GM18526 (cell line): Measurements from ENCODE around the gene MYBPH.

Experiments
- POLR2A ChIP-seq: IDR thresholded peaks from 3 replicates; pipeline ENCODE4 v1.6.1; 2011; ENCODE audit not compliant: insufficient read length; ENCODE audit errors: extremely low read depth

The MYBPH gene

GRCh38 chr1:203206129-203206687, 30.6 kb upstream of the MYBPH start:
- TF ChIP-seq POLR2A: no peak

- TF ChIP-seq POLR2A: no peak
These were observed 29.1 kb upstream of the MYBPH start for GRCh38 chr1:203204756-203205155.

- TF ChIP-seq POLR2A: no peak
These were observed 27.0 kb upstream of the MYBPH start for GRCh38 chr1:203202431-203203245.

GRCh38 chr1:203201516-203202205, 26.0 kb upstream of the MYBPH start:
- TF ChIP-seq POLR2A: no peak

GRCh38 chr1:203200916-203201315, 25.3 kb upstream of the MYBPH start:
- TF ChIP-seq POLR2A: no peak

- no peak for TF ChIP-seq POLR2A
These were observed 24.4 kb upstream of the MYBPH start for GRCh38 chr1:203199816-203200571.

GRCh38 chr1:203199481-203199815, 23.8 kb upstream of the MYBPH start:
- no peak for TF ChIP-seq POLR2A

- no peak for TF ChIP-seq POLR2A
These were observed 23.4 kb upstream of the MYBPH start for GRCh38 chr1:203199002-203199401.

GRCh38 chr1:203197625-203198024, 22.0 kb upstream of the MYBPH start:
- no peak for TF ChIP-seq POLR2A

GRCh38 chr1:203196371-203196770, 20.7 kb upstream of the MYBPH start:
- no peak for TF ChIP-seq POLR2A

- TF ChIP-seq POLR2A: no peak
These were observed 15.3 kb upstream of the MYBPH start for GRCh38 chr1:203190949-203191348.

- TF ChIP-seq POLR2A: no peak
These were observed 14.3 kb upstream of the MYBPH start for GRCh38 chr1:203189951-203190352.

- no peak for TF ChIP-seq POLR2A
These were observed 13.1 kb upstream of the MYBPH start for GRCh38 chr1:203188686-203189232.

GRCh38 chr1:203187689-203188264, 12.2 kb upstream of the MYBPH start:
- no peak for TF ChIP-seq POLR2A

GRCh38 chr1:203187304-203187685, 11.7 kb upstream of the MYBPH start:
- no peak for TF ChIP-seq POLR2A
